Epithelial cell of proximal tubule (primary cell): ENCODE measurements around the gene CR1. TPM values are rescaled to one million over a fixed set of nuclear protein-coding genes. Genes with fewer than 3 reads are reported as not detected.
A peak's percentile ranks its signal among the peaks of the same experiment; 100 is the strongest.
"Not testable (repeated sequence)": the region's sequence is repeated elsewhere in the genome, so short reads cannot be mapped to it uniquely, and the experiment has no call there.

ENCODE experiments used
- DNase-seq: peaks from one replicate; pipeline ENCODE4 v3.0.0-alpha.2; 2011; ENCODE audit warnings: low read depth
- H3K4me3 ChIP-seq: 2 replicates; pipeline ENCODE4 v1.5.1; 2011; ENCODE audit warnings: low read depth, mild to moderate bottlenecking, low read length
- CTCF ChIP-seq: conservative IDR thresholded peaks from 2 replicates; pipeline ENCODE4 v1.5.1; 2012; ENCODE audit warnings: low read depth, mild to moderate bottlenecking, low read length
- total RNA-seq: library from RNA; depleted of rRNA; stranded (reverse); fragments of >200 nt; gene quantifications from 2 replicates; pipeline ENCODE4 v1.2.3, GENCODE V29; 2015

The CR1 gene
- total RNA-seq, 1 donor from 2014 or later, result not detected

GRCh38 chr1:207578796-207579435, 83.0 kb downstream of the CR1 start:
- DNase-seq, result no peak
- no peak for TF ChIP-seq CTCF
- H3K4me3 ChIP-seq, result peak overlapping the region; percentile 17

GRCh38 chr1:207579436-207579799, 83.5 kb downstream of the CR1 start:
- peak; percentile 72 for TF ChIP-seq CTCF
- DNase-seq, result no peak
- H3K4me3 ChIP-seq, result no peak overlapping the region

- no peak overlapping the region for H3K4me3 ChIP-seq
- DNase-seq, result no peak
- TF ChIP-seq CTCF, result no peak
Measured at GRCh38 chr1:207581496-207582153, 85.7 kb downstream of the CR1 start.

- H3K4me3 ChIP-seq, DNase-seq: not testable (repeated sequence)
Measured at GRCh38 chr1:207589506-207589905, 93.5 kb downstream of the CR1 start.

- not testable (repeated sequence) for H3K4me3 ChIP-seq, DNase-seq
Measured at GRCh38 chr1:207591205-207591604, 95.2 kb downstream of the CR1 start.

GRCh38 chr1:207594095-207594494, 98.1 kb downstream of the CR1 start:
- DNase-seq, result not testable (repeated sequence)

GRCh38 chr1:207603777-207604176, 107.8 kb downstream of the CR1 start:
- DNase-seq, result no peak
- no peak overlapping the region for H3K4me3 ChIP-seq
- TF ChIP-seq CTCF, result no peak

More at GRCh38 chr1:207594095-207594494, 98.1 kb downstream of the CR1 start:
- H3K4me3 ChIP-seq, result not testable (repeated sequence)

GRCh38 chr1:207605444-207606361, 109.7 kb downstream of the CR1 start:
- DNase-seq, result no peak

More at GRCh38 chr1:207605444-207606361, 109.7 kb downstream of the CR1 start:
- TF ChIP-seq CTCF, result no peak
- no peak overlapping the region for H3K4me3 ChIP-seq
